ENCODE data around the gene RNF166. TPM values are rescaled to one million over a fixed set of nuclear protein-coding genes. Genes with fewer than 3 reads are reported as not detected.

Gene RNF166
- total RNA-seq, 1 experiment from 2014 or later = 33.3 TPM

GRCh38 chr16:88705801-88706228 is 393 bp downstream of the RNF166 start:
- Mint-ChIP-seq H3K4me1 (ENCODE audit: low read depth, unreplicated experiment) (peaks cover 9% of the 10 kb centered on the region), H3K36me3 (ENCODE audit: insufficient read depth, unreplicated experiment) (peaks cover 50% of the 10 kb centered on the region), H3K9me3 (ENCODE audit: low read depth, unreplicated experiment) (no peaks in the 10 kb centered on the region), H3K27me3 (ENCODE audit: unreplicated experiment) (no peaks in the 10 kb centered on the region), H3K27ac (ENCODE audit: unreplicated experiment) (no peak overlapping the region), H3K4me3 (ENCODE audit: low read depth, unreplicated experiment) (peak overlapping the region; percentile 80)
- BruUV-seq (replicated peaks) = no TSS peak
- TF ChIP-seq CTCF (IDR thresholded peaks at IDR 0.05; ENCODE audit: unreplicated experiment) = no peak
- DNase-seq = peak; percentile 31
- intact Hi-C loops (cut with micrococcal nuclease; ENCODE audit: unreplicated experiment) = no loop called here
- CTCF ChIA-PET = no interaction called here

GRCh38 chr16:88705076-88705684 is 1.0 kb downstream of the RNF166 start:
- H3K9me3 Mint-ChIP-seq (ENCODE audit: low read depth, unreplicated experiment) = no peaks in the 10 kb centered on the region
- CTCF ChIA-PET = no interaction called here
- no peaks in the 10 kb centered on the region for H3K27me3 Mint-ChIP-seq (ENCODE audit: unreplicated experiment)
- no peak for TF ChIP-seq CTCF (IDR thresholded peaks at IDR 0.05; ENCODE audit: unreplicated experiment)
- H3K4me3 Mint-ChIP-seq (ENCODE audit: low read depth, unreplicated experiment) = peak overlapping the region; percentile 80
- no TSS peak for BruUV-seq (replicated peaks)
- H3K36me3 Mint-ChIP-seq (ENCODE audit: insufficient read depth, unreplicated experiment) = peaks cover 53% of the 10 kb centered on the region
- H3K27ac Mint-ChIP-seq (ENCODE audit: unreplicated experiment) = no peak overlapping the region
- no peak for DNase-seq
- intact Hi-C loops (cut with micrococcal nuclease; ENCODE audit: unreplicated experiment) = no loop called here
- H3K4me1 Mint-ChIP-seq (ENCODE audit: low read depth, unreplicated experiment) = peaks cover 9% of the 10 kb centered on the region

- TF ChIP-seq CTCF (IDR thresholded peaks at IDR 0.05; ENCODE audit: unreplicated experiment) = no peak
- H3K36me3 Mint-ChIP-seq (ENCODE audit: insufficient read depth, unreplicated experiment) = peaks cover 43% of the 10 kb centered on the region
- H3K27ac Mint-ChIP-seq (ENCODE audit: unreplicated experiment) = no peak overlapping the region
- intact Hi-C loops (cut with micrococcal nuclease; ENCODE audit: unreplicated experiment) = no loop called here
- no peak for DNase-seq
- CTCF ChIA-PET = no interaction called here
- peaks cover 9% of the 10 kb centered on the region for H3K4me1 Mint-ChIP-seq (ENCODE audit: low read depth, unreplicated experiment)
- H3K27me3 Mint-ChIP-seq (ENCODE audit: unreplicated experiment) = no peaks in the 10 kb centered on the region
- H3K9me3 Mint-ChIP-seq (ENCODE audit: low read depth, unreplicated experiment) = no peaks in the 10 kb centered on the region
- no TSS peak for BruUV-seq (replicated peaks)
- H3K4me3 Mint-ChIP-seq (ENCODE audit: low read depth, unreplicated experiment) = peak overlapping the region; percentile 6
Measured at GRCh38 chr16:88703486-88704309, 2.5 kb downstream of the RNF166 start.

GRCh38 chr16:88702371-88703210 is 3.6 kb downstream of the RNF166 start:
- intact Hi-C loops (cut with micrococcal nuclease; ENCODE audit: unreplicated experiment) = no loop called here
- no peak for DNase-seq
- H3K9me3 Mint-ChIP-seq (ENCODE audit: low read depth, unreplicated experiment) = no peaks in the 10 kb centered on the region
- H3K27me3 Mint-ChIP-seq (ENCODE audit: unreplicated experiment) = no peaks in the 10 kb centered on the region
- TF ChIP-seq CTCF (IDR thresholded peaks at IDR 0.05; ENCODE audit: unreplicated experiment) = no peak
- no TSS peak for BruUV-seq (replicated peaks)
- H3K36me3 Mint-ChIP-seq (ENCODE audit: insufficient read depth, unreplicated experiment) = peaks cover 41% of the 10 kb centered on the region
- CTCF ChIA-PET = no interaction called here
- H3K4me1 Mint-ChIP-seq (ENCODE audit: low read depth, unreplicated experiment) = peaks cover 7% of the 10 kb centered on the region
- no peak overlapping the region for H3K4me3 Mint-ChIP-seq (ENCODE audit: low read depth, unreplicated experiment)
- no peak overlapping the region for H3K27ac Mint-ChIP-seq (ENCODE audit: unreplicated experiment)
